H9 (cell line): ENCODE data around the gene PCSK2. TPM values are rescaled to one million over a fixed set of nuclear protein-coding genes. Genes with fewer than 3 reads are reported as not detected.

Experiments used
- DNase-seq: peaks from one replicate; pipeline ENCODE4 v3.0.0-alpha.2; 2017
- H2AFZ ChIP-seq: one replicate; pipeline ENCODE4 v1.6.1; 2013; ENCODE audit warnings: mild to moderate bottlenecking, low read length, control low read depth, moderate library complexity
- H2AK5ac ChIP-seq: 2 replicates; pipeline ENCODE4 v1.6.1; 2013; ENCODE audit warnings: low read length, control low read depth, mixed read lengths; ENCODE audit not compliant: insufficient read length
- H2BK120ac ChIP-seq: one replicate; pipeline ENCODE4 v1.6.1; 2013; ENCODE audit warnings: low read depth, mild to moderate bottlenecking, low read length, control low read depth, inconsistent platforms; ENCODE audit not compliant: poor library complexity, severe bottlenecking
- H2BK12ac ChIP-seq: 2 replicates; pipeline ENCODE4 v1.6.1; 2013; ENCODE audit warnings: low read length, control low read depth, mixed read lengths, low read depth; ENCODE audit not compliant: insufficient read length
- H2BK15ac ChIP-seq: 2 replicates; pipeline ENCODE4 v1.6.1; 2013; ENCODE audit warnings: low read depth, low read length, control low read depth
- H2BK20ac ChIP-seq: one replicate; pipeline ENCODE4 v1.6.1; 2013; ENCODE audit warnings: low read depth, mild to moderate bottlenecking, low read length, control low read depth, inconsistent platforms; ENCODE audit not compliant: poor library complexity, severe bottlenecking
- H2BK5ac ChIP-seq: 2 replicates; pipeline ENCODE4 v1.6.1; 2013; ENCODE audit warnings: low read length, control low read depth, mixed read lengths; ENCODE audit not compliant: insufficient read length
- H3K14ac ChIP-seq: 2 replicates; pipeline ENCODE4 v1.6.1; 2013; ENCODE audit warnings: low read length, control low read depth; ENCODE audit not compliant: insufficient read depth
- H3K18ac ChIP-seq: 2 replicates; pipeline ENCODE4 v1.6.1; 2013; ENCODE audit warnings: low read depth, mild to moderate bottlenecking, mixed read lengths, low read length, control low read depth; ENCODE audit not compliant: insufficient read length
- H3K23ac ChIP-seq: 2 replicates; pipeline ENCODE4 v1.6.1; 2013; ENCODE audit warnings: low read length, control low read depth, mixed read lengths, low read depth; ENCODE audit not compliant: insufficient read length
- H3K23me2 ChIP-seq: 2 replicates; pipeline ENCODE4 v1.6.1; 2013; ENCODE audit warnings: low read depth, mild to moderate bottlenecking, mixed read lengths, low read length, control low read depth; ENCODE audit not compliant: insufficient read length, poor library complexity, severe bottlenecking
- H3K27ac ChIP-seq: 2 replicates; pipeline ENCODE4 v1.5.1; 2013; ENCODE audit warnings: low read length, control low read depth, mixed read lengths, low read depth; ENCODE audit not compliant: insufficient read length
- H3K27me3 ChIP-seq: 2 replicates; pipeline ENCODE4 v1.6.1; 2013; ENCODE audit warnings: low read length, control low read depth, inconsistent platforms; ENCODE audit not compliant: insufficient read depth
- H3K4ac ChIP-seq: 2 replicates; pipeline ENCODE4 v1.6.1; 2013; ENCODE audit warnings: low read depth, mild to moderate bottlenecking, control low read depth, inconsistent platforms, low read length, moderate library complexity
- H3K4me1 ChIP-seq: 2 replicates; pipeline ENCODE4 v1.6.1; 2013; ENCODE audit warnings: low read length, control low read depth, inconsistent platforms; ENCODE audit not compliant: insufficient read depth
- H3K4me2 ChIP-seq: 2 replicates; pipeline ENCODE4 v1.6.1; 2013; ENCODE audit warnings: low read length, control low read depth, mixed read lengths; ENCODE audit not compliant: insufficient read length, insufficient read depth
- H3K56ac ChIP-seq: 2 replicates; pipeline ENCODE4 v1.6.1; 2013; ENCODE audit warnings: low read depth, mild to moderate bottlenecking, mixed read lengths, low read length, control low read depth; ENCODE audit not compliant: insufficient read length
- H3K79me1 ChIP-seq: 2 replicates; pipeline ENCODE4 v1.6.1; 2013; ENCODE audit warnings: low read depth, mild to moderate bottlenecking, moderate library complexity, low read length, control low read depth, inconsistent platforms; ENCODE audit not compliant: insufficient read depth, poor library complexity, severe bottlenecking
- H3K79me2 ChIP-seq: 2 replicates; pipeline ENCODE4 v1.6.1; 2013; ENCODE audit warnings: low read length, control low read depth, inconsistent platforms; ENCODE audit not compliant: insufficient read depth
- H3K9ac ChIP-seq: 2 replicates; pipeline ENCODE4 v1.6.1; 2013; ENCODE audit warnings: low read length, control low read depth, mixed read lengths; ENCODE audit not compliant: insufficient read length; ENCODE audit errors: extremely low read depth
- H3K9me3 ChIP-seq: one replicate; pipeline ENCODE4 v1.6.1; 2013; ENCODE audit warnings: low read depth, low read length, inconsistent platforms; ENCODE audit not compliant: control insufficient read depth
- H3T11ph ChIP-seq: one replicate; pipeline ENCODE4 v1.6.1; 2013; ENCODE audit warnings: mild to moderate bottlenecking, low read length, control low read depth, inconsistent platforms
- H4K20me1 ChIP-seq: one replicate; pipeline ENCODE4 v1.6.1; 2013; ENCODE audit not compliant: control insufficient read depth, insufficient read length, insufficient read depth
- H4K5ac ChIP-seq: 2 replicates; pipeline ENCODE4 v1.6.1; 2013; ENCODE audit warnings: low read depth, mild to moderate bottlenecking, mixed read lengths, low read length, control low read depth; ENCODE audit not compliant: insufficient read length
- H4K8ac ChIP-seq: replicated peaks from 2 replicates; pipeline ENCODE4 v1.6.1; 2013; ENCODE audit warnings: low read length, control low read depth, mixed read lengths, low read depth; ENCODE audit not compliant: insufficient read length
- H4K91ac ChIP-seq: 2 replicates; pipeline ENCODE4 v1.6.1; 2013; ENCODE audit warnings: low read depth, mild to moderate bottlenecking, moderate library complexity, mixed read lengths, low read length, control low read depth; ENCODE audit not compliant: insufficient read length
- H3K27ac Mint-ChIP-seq, 3 experiments: 2 replicates in 2 of 3; 3 replicates in 1 of 3; pipeline ENCODE4 v1.8.0; 2020 to 2021; ENCODE audit warnings: mixed read lengths in 3 of 3, mild to moderate bottlenecking in 1 of 3, moderate library complexity in 1 of 3
- H3K27me3 Mint-ChIP-seq: 2 replicates; pipeline ENCODE4 v1.8.0; 2021; ENCODE audit warnings: low read depth, mild to moderate bottlenecking, moderate library complexity, mixed read lengths
- H3K36me3 Mint-ChIP-seq, 3 experiments: 2 replicates in 2 of 3; 3 replicates in 1 of 3; pipeline ENCODE4 v1.8.0; 2020 to 2021; ENCODE audit warnings: low read depth in 3 of 3, mixed read lengths in 3 of 3; ENCODE audit not compliant: insufficient read depth in 1 of 3
- H3K4me1 Mint-ChIP-seq, 2 experiments: 2 replicates each; pipeline ENCODE4 v1.8.0; 2020; ENCODE audit warnings: mixed read lengths in 2 of 2
- H3K4me3 Mint-ChIP-seq, 2 experiments: 2 replicates in 1 of 2; 3 replicates in 1 of 2; pipeline ENCODE4 v1.8.0; 2020 to 2021; ENCODE audit warnings: mild to moderate bottlenecking in 2 of 2, mixed read lengths in 2 of 2, moderate library complexity in 1 of 2
- H3K9me3 Mint-ChIP-seq, 2 experiments: 2 replicates in 1 of 2; 3 replicates in 1 of 2; pipeline ENCODE4 v1.8.0; 2020; ENCODE audit warnings: mild to moderate bottlenecking in 2 of 2, mixed read lengths in 2 of 2, moderate library complexity in 1 of 2
- CTCF ChIP-seq: fragments of 200-600 bp; sonication (generic); conservative IDR thresholded peaks from 3 replicates; pipeline ENCODE4 v1.8.0; 2021; ENCODE audit warnings: antibody characterized with exemption, mild to moderate bottlenecking
- WGBS: extraction: QIAGEN DNeasy Blood & Tissue Kit; methylation state at CpG from one replicate; pipeline ENCODE4 v1.1.7; 2013; ENCODE audit warnings: missing lambda C conversion rate, low lambda C conversion rate, mixed read lengths; ENCODE audit not compliant: insufficient read length; ENCODE audit errors: extremely low coverage; 5-methylcytosine and 5-hydroxymethylcytosine counted together
- total RNA-seq: library from RNA; stranded (reverse); gene quantifications from 2 replicates; pipeline ENCODE4 v1.2.1, GENCODE V29; 2021

PCSK2 gene
- total RNA-seq, 1 experiment from 2014 or later: 2.8 TPM

GRCh38 chr20:17479063-17479657 lies 252.3 kb downstream of the PCSK2 start:
- Histone ChIP-seq H2BK5ac (no peak overlapping the region), H2BK15ac (no peak overlapping the region), H4K91ac (no peak overlapping the region), H2BK120ac (no peak overlapping the region), H3K9me3 (no peaks in the 10 kb centered on the region), H2BK20ac (no peak overlapping the region), H3K18ac (no peak overlapping the region), H3K79me1 (no peaks in the 10 kb centered on the region), H2BK12ac (no peak overlapping the region), H3K27me3 (no peaks in the 10 kb centered on the region), H3K79me2 (no peaks in the 10 kb centered on the region), H3K14ac (no peak overlapping the region), H3K27ac (no peak overlapping the region), H3K56ac (no peak overlapping the region), H4K8ac (no peak overlapping the region), H4K20me1 (no peaks in the 10 kb centered on the region), H3K4me2 (no peak overlapping the region), H3K4ac (no peak overlapping the region), H2AK5ac (no peak overlapping the region), H3K4me1 (no peaks in the 10 kb centered on the region), H2AFZ (no peak overlapping the region), H3K23ac (no peak overlapping the region), H3K23me2 (no peaks in the 10 kb centered on the region), H3K9ac (no peak overlapping the region), H4K5ac (no peak overlapping the region), H3T11ph (no peak overlapping the region)
- TF ChIP-seq CTCF: no peak
- no peak overlapping the region for H3K27ac Mint-ChIP-seq
- no peaks in the 10 kb centered on the region for H3K4me1 Mint-ChIP-seq
- H3K36me3 Mint-ChIP-seq: no peaks in the 10 kb centered on the region
- no peak for DNase-seq
- H3K27me3 Mint-ChIP-seq: peaks cover 4% of the 10 kb centered on the region; the same call in 1 of the 2 replicates
- no peak overlapping the region for H3K4me3 Mint-ChIP-seq
- no CpG with 5 or more reads among the region's 23 CpGs for WGBS
- H3K9me3 Mint-ChIP-seq: no peaks in the 10 kb centered on the region
